WI38 (cell line): ENCODE data around the gene FAM78A.
"Not testable (repeated sequence)": the region's sequence is repeated elsewhere in the genome, so short reads cannot be mapped to it uniquely, and the experiment has no call there.

Source experiments
- H3K4me3 ChIP-seq: 2 replicates; pipeline ENCODE4 v1.5.1; 2011; ENCODE audit warnings: low read depth, mild to moderate bottlenecking, control low read depth, low read length
- CTCF ChIP-seq: IDR thresholded peaks from 2 replicates; pipeline ENCODE4 v1.5.1; 2012; ENCODE audit warnings: low read depth, mild to moderate bottlenecking, control low read depth, low read length

The FAM78A gene

GRCh38 chr9:131275332-131276093 is 797 bp downstream of the FAM78A start:
- TF ChIP-seq CTCF, result no peak
- no peak overlapping the region for H3K4me3 ChIP-seq

GRCh38 chr9:131274674-131275331 is 1.5 kb downstream of the FAM78A start:
- no peak for TF ChIP-seq CTCF
- no peak overlapping the region for H3K4me3 ChIP-seq

GRCh38 chr9:131273856-131274673 is 2.2 kb downstream of the FAM78A start:
- H3K4me3 ChIP-seq, result no peak overlapping the region
- TF ChIP-seq CTCF, result no peak

GRCh38 chr9:131273146-131273855 is 3.0 kb downstream of the FAM78A start:
- H3K4me3 ChIP-seq, result no peak overlapping the region
- TF ChIP-seq CTCF, result no peak

- no peak overlapping the region for H3K4me3 ChIP-seq
- TF ChIP-seq CTCF, result no peak
Observed at GRCh38 chr9:131272212-131272611, 4.1 kb downstream of the FAM78A start.

GRCh38 chr9:131271506-131271931 is 4.8 kb downstream of the FAM78A start:
- H3K4me3 ChIP-seq, result no peak overlapping the region
- no peak for TF ChIP-seq CTCF

GRCh38 chr9:131271016-131271273 is 5.4 kb downstream of the FAM78A start:
- not testable (repeated sequence) for H3K4me3 ChIP-seq
